ENCODE data around the gene KPNA6. TPM values are rescaled to one million over a fixed set of nuclear protein-coding genes. Genes with fewer than 3 reads are reported as not detected.

KPNA6 gene
- total RNA-seq, 2 experiments from 2014 or later = 19.5 to 36.3 TPM

GRCh38 chr1:32195531-32195930, 87.7 kb downstream of the KPNA6 start:
- no peak overlapping the region for H3K27ac ChIP-seq (ENCODE audit: low read depth, low read length, poor library complexity, severe bottlenecking)
- H3K9me2 ChIP-seq (ENCODE audit: insufficient read depth, low read length) = no peaks in the 10 kb centered on the region
- H3K4me1 ChIP-seq (ENCODE audit: insufficient read depth, low read length, poor library complexity, severe bottlenecking) = peaks cover 22% of the 10 kb centered on the region
- no peak for TF ChIP-seq EZH2phosphoT487 (IDR thresholded peaks at IDR 0.05; ENCODE audit: borderline replicate concordance, low read depth, low read length)
- TF ChIP-seq, protein P1, sequence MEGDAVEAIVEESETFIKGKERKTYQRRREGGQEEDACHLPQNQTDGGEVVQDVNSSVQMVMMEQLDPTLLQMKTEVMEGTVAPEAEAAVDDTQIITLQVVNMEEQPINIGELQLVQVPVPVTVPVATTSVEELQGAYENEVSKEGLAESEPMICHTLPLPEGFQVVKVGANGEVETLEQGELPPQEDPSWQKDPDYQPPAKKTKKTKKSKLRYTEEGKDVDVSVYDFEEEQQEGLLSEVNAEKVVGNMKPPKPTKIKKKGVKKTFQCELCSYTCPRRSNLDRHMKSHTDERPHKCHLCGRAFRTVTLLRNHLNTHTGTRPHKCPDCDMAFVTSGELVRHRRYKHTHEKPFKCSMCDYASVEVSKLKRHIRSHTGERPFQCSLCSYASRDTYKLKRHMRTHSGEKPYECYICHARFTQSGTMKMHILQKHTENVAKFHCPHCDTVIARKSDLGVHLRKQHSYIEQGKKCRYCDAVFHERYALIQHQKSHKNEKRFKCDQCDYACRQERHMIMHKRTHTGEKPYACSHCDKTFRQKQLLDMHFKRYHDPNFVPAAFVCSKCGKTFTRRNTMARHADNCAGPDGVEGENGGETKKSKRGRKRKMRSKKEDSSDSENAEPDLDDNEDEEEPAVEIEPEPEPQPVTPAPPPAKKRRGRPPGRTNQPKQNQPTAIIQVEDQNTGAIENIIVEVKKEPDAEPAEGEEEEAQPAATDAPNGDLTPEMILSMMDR (conservative IDR thresholded peaks at IDR 0.05; ENCODE audit: low read length) = no peak
- intact Hi-C loops (cut with micrococcal nuclease; ENCODE audit: unreplicated experiment) = no loop called here
- no peak overlapping the region for H3K4me2 ChIP-seq (ENCODE audit: low read length)
- DNase-seq (ENCODE audit: low spot score) = no peak
- BruUV-seq (replicated peaks) = no TSS peak
- ChIA-PET CTCF (ENCODE audit: unreplicated experiment) (no interaction called here), POLR2A (interaction anchor here (1.1 kb wide), 1 partner anchor 16 kb away, joined by 3 read pairs; the partner anchor contains the start of gene TXLNA)
- no peak overlapping the region for H3K4me3 ChIP-seq (ENCODE audit: low read depth, low read length, poor library complexity, severe bottlenecking)
- H3K36me3 ChIP-seq (ENCODE audit: insufficient read depth, low read length) = peaks cover 88% of the 10 kb centered on the region
- H3K9me3 ChIP-seq (ENCODE audit: low read length) = no peaks in the 10 kb centered on the region
- no peaks in the 10 kb centered on the region for H3K79me2 ChIP-seq (ENCODE audit: insufficient read depth, low read depth, low read length)
- no peaks in the 10 kb centered on the region for H4K20me1 ChIP-seq (ENCODE audit: insufficient read depth, low read length)
- no peak overlapping the region for H2AFZ ChIP-seq (ENCODE audit: low read length)

- no peak overlapping the region for H3K27ac ChIP-seq (ENCODE audit: low read depth, low read length, poor library complexity, severe bottlenecking)
- H4K20me1 ChIP-seq (ENCODE audit: insufficient read depth, low read length) = no peaks in the 10 kb centered on the region
- intact Hi-C loops (cut with micrococcal nuclease; ENCODE audit: unreplicated experiment) = no loop called here
- no peak overlapping the region for H3K4me2 ChIP-seq (ENCODE audit: low read length)
- H2AFZ ChIP-seq (ENCODE audit: low read length) = no peak overlapping the region
- TF ChIP-seq, protein P1 (conservative IDR thresholded peaks at IDR 0.05; ENCODE audit: low read length) = no peak
- TF ChIP-seq EZH2phosphoT487 (IDR thresholded peaks at IDR 0.05; ENCODE audit: borderline replicate concordance, low read depth, low read length) = no peak
- DNase-seq (ENCODE audit: low spot score) = no peak
- no peaks in the 10 kb centered on the region for H3K9me3 ChIP-seq (ENCODE audit: low read length)
- no peak overlapping the region for H3K4me3 ChIP-seq (ENCODE audit: low read depth, low read length, poor library complexity, severe bottlenecking)
- POLR2A ChIA-PET = interaction anchor here (1.1 kb wide), 2 partner anchors 17 to 123 kb away, joined by 3 read pairs; partner anchors contain the start of genes TMEM39B and TXLNA
- H3K4me1 ChIP-seq (ENCODE audit: insufficient read depth, low read length, poor library complexity, severe bottlenecking) = peaks cover 24% of the 10 kb centered on the region
- no peaks in the 10 kb centered on the region for H3K79me2 ChIP-seq (ENCODE audit: insufficient read depth, low read depth, low read length)
- H3K9me2 ChIP-seq (ENCODE audit: insufficient read depth, low read length) = no peaks in the 10 kb centered on the region
- peaks cover 81% of the 10 kb centered on the region for H3K36me3 ChIP-seq (ENCODE audit: insufficient read depth, low read length)
- CTCF ChIA-PET (ENCODE audit: unreplicated experiment) = no interaction called here
- TSS peak; percentile 39 for BruUV-seq (replicated peaks)
These were observed 88.3 kb downstream of the KPNA6 start for GRCh38 chr1:32195972-32196823.

DNA sequence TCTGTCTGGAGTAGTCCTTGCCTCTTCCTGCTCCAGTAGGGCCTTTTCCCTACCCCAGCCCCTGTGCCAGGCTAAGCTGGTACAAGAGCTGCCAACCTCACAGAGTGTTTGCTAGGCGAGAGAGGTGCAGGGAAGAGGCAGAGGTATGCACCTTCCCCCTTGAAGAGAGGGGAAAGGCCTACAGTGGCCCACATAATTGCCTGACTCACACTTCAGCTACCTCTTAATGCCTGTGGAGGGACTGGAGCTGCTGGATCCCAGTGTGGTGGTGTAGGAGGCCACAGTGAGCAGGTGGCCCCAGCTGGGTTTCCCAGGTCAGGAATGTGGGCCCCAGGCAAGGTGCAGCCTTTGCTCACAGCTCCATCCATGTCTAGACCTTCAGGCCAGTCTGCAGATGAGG, 89.2 kb downstream of the KPNA6 start:
- Histone ChIP-seq H3K79me2 (ENCODE audit: insufficient read depth, low read depth, low read length) (no peaks in the 10 kb centered on the region), H3K4me2 (ENCODE audit: low read length) (no peak overlapping the region), H2AFZ (ENCODE audit: low read length) (no peak overlapping the region), H3K9me2 (ENCODE audit: insufficient read depth, low read length) (no peaks in the 10 kb centered on the region), H3K9me3 (ENCODE audit: low read length) (no peaks in the 10 kb centered on the region), H3K36me3 (ENCODE audit: insufficient read depth, low read length) (peaks cover 73% of the 10 kb centered on the region), H3K4me1 (ENCODE audit: insufficient read depth, low read length, poor library complexity, severe bottlenecking) (peaks cover 32% of the 10 kb centered on the region), H3K27ac (ENCODE audit: low read depth, low read length, poor library complexity, severe bottlenecking) (no peak overlapping the region), H3K4me3 (ENCODE audit: low read depth, low read length, poor library complexity, severe bottlenecking) (no peak overlapping the region), H4K20me1 (ENCODE audit: insufficient read depth, low read length) (no peaks in the 10 kb centered on the region)
- CTCF ChIA-PET (ENCODE audit: unreplicated experiment) = interaction anchor here (0.6 kb wide), 1 partner anchor 13 kb away, joined by 3 read pairs; no protein-coding TSS in a partner anchor
- DNase-seq (ENCODE audit: low spot score) = no peak
- no TSS peak for BruUV-seq (replicated peaks)
- intact Hi-C loops (cut with micrococcal nuclease; ENCODE audit: unreplicated experiment) = no loop called here
- TF ChIP-seq, protein P1 (conservative IDR thresholded peaks at IDR 0.05; ENCODE audit: low read length) = no peak
- TF ChIP-seq EZH2phosphoT487 (IDR thresholded peaks at IDR 0.05; ENCODE audit: borderline replicate concordance, low read depth, low read length) = no peak
- POLR2A ChIA-PET = interaction anchor here (0.7 to 1.1 kb wide), 2 partner anchors 43 to 124 kb away, joined by 3 read pairs; partner anchors contain the start of gene TMEM39B
